HepG2 (cell line): Measurements from ENCODE around the gene ZNRF3. TPM values are rescaled to one million over a fixed set of nuclear protein-coding genes. Genes with fewer than 3 reads are reported as not detected.
A peak's percentile ranks its signal among the peaks of the same experiment; 100 is the strongest.

Experiments
- ATF1 ChIP-seq: IDR thresholded peaks from 2 replicates; pipeline ENCODE4 v1.6.1; 2016; ENCODE audit warnings: mild to moderate bottlenecking, control low read depth
- CC2D1A ChIP-seq: sonication (generic); formaldehyde crosslinking; IDR thresholded peaks from 2 replicates; pipeline ENCODE4 v1.8.1; 2023; ENCODE audit warnings: mild to moderate bottlenecking, missing genetic modification reagents
- FOXJ3 ChIP-seq: sonication (generic); formaldehyde crosslinking; IDR thresholded peaks from 2 replicates; pipeline ENCODE4 v1.4.0; 2020; ENCODE audit warnings: missing genetic modification reagents, mild to moderate bottlenecking, borderline replicate concordance
- GFI1 ChIP-seq: sonication (generic); formaldehyde crosslinking; IDR thresholded peaks from 2 replicates; pipeline ENCODE4 v1.5.0; 2020; ENCODE audit warnings: missing genetic modification reagents, mild to moderate bottlenecking, borderline replicate concordance
- HNF1A ChIP-seq, 2 experiments: sonication (generic) in 1 of 2; formaldehyde crosslinking in 1 of 2; IDR thresholded peaks; 2 replicates each; pipeline versions ENCODE4 v1.4.0 to v1.6.1; 2016 to 2020; ENCODE audit warnings: borderline replicate concordance in 1 of 2, low read depth in 1 of 2, mild to moderate bottlenecking in 1 of 2, missing genetic modification reagents in 1 of 2
- IKZF5 ChIP-seq: IDR thresholded peaks from 2 replicates; pipeline ENCODE4 v1.6.1; 2018; ENCODE audit warnings: missing genetic modification reagents, mild to moderate bottlenecking, missing compliant biosample characterization
- MATR3 ChIP-seq: sonication (generic); formaldehyde crosslinking; IDR thresholded peaks from 2 replicates; pipeline ENCODE4 v1.4.0; 2020; ENCODE audit warnings: missing genetic modification reagents
- MYC ChIP-seq: sonication (generic); formaldehyde crosslinking; IDR thresholded peaks from 2 replicates; pipeline ENCODE4 v1.9.0; 2021; ENCODE audit warnings: missing genetic modification reagents, borderline replicate concordance
- PLRG1 ChIP-seq: fragments of 450-650 bp; conservative IDR thresholded peaks from 2 replicates; pipeline ENCODE4 v1.6.1; 2016
- POGK ChIP-seq: sonication (generic); formaldehyde crosslinking; conservative IDR thresholded peaks from 2 replicates; pipeline ENCODE4 v1.8.0; 2022; ENCODE audit warnings: mild to moderate bottlenecking, moderate library complexity, missing genetic modification reagents
- RORA ChIP-seq: sonication (generic); formaldehyde crosslinking; IDR thresholded peaks from 2 replicates; pipeline ENCODE4 v1.5.0; 2020; ENCODE audit warnings: mild to moderate bottlenecking, missing genetic modification reagents, moderate library complexity
- STAG1 ChIP-seq: sonication (generic); formaldehyde crosslinking; IDR thresholded peaks from 2 replicates; pipeline ENCODE4 v1.4.0; 2020; ENCODE audit warnings: missing genetic modification reagents
- STAT5B ChIP-seq: sonication (generic); formaldehyde crosslinking; IDR thresholded peaks from 2 replicates; pipeline ENCODE4 v1.4.0; 2020; ENCODE audit warnings: missing genetic modification reagents
- ZFY ChIP-seq: sonication (generic); formaldehyde crosslinking; IDR thresholded peaks from 2 replicates; pipeline ENCODE4 v1.4.0; 2020; ENCODE audit warnings: missing genetic modification reagents
- ZNF343 ChIP-seq: sonication (generic); formaldehyde crosslinking; IDR thresholded peaks from 2 replicates; pipeline ENCODE4 v1.4.0; 2020; ENCODE audit warnings: mild to moderate bottlenecking, missing genetic modification reagents
- ZNF354B ChIP-seq: sonication (generic); formaldehyde crosslinking; IDR thresholded peaks from 2 replicates; pipeline ENCODE4 v1.8.0; 2022; ENCODE audit warnings: mild to moderate bottlenecking, missing genetic modification reagents
- ZNF451 ChIP-seq: sonication (generic); formaldehyde crosslinking; IDR thresholded peaks from 2 replicates; pipeline ENCODE4 v1.5.0; 2020; ENCODE audit warnings: mild to moderate bottlenecking, missing genetic modification reagents
- ZNF709 ChIP-seq: sonication (generic); formaldehyde crosslinking; IDR thresholded peaks from 2 replicates; pipeline ENCODE4 v1.5.0; 2020; ENCODE audit warnings: mild to moderate bottlenecking, missing genetic modification reagents
- ZNF772 ChIP-seq: sonication (generic); formaldehyde crosslinking; IDR thresholded peaks from 2 replicates; pipeline ENCODE4 v1.5.0; 2020; ENCODE audit warnings: mild to moderate bottlenecking, missing genetic modification reagents
- ZNF781 ChIP-seq: sonication (generic); formaldehyde crosslinking; IDR thresholded peaks from 2 replicates; pipeline ENCODE4 v1.5.1; 2020; ENCODE audit warnings: borderline replicate concordance, mild to moderate bottlenecking, missing genetic modification reagents; ENCODE audit errors: not compliant biosample characterization
- polyA plus RNA-seq, 8 experiments: library from polyadenylated mRNA; depleted of rRNA in 3 of 8; stranded (reverse) in 7 of 8; unstranded in 1 of 8; fragments of >200 nt; fragmentation: Illumina TruSeq in 4 of 8; extraction: Trizol in 4 of 8; gene quantifications; 2 replicates each; pipeline versions ENCODE4 v1.2.1 to v1.2.3, GENCODE V29; 2011 to 2016; ENCODE audit warnings: low read depth in 4 of 8, missing spikeins in 1 of 8, mixed read lengths in 1 of 8; ENCODE audit not compliant: insufficient read depth in 1 of 8
- total RNA-seq, 5 experiments: library from RNA; depleted of rRNA; stranded (reverse); fragments of >200 nt; fragmentation: Illumina TruSeq; extraction: Trizol; gene quantifications; 2 replicates each; pipeline ENCODE4 v1.2.3, GENCODE V29; 2016; ENCODE audit warnings: low read depth in 1 of 5
- TF ChIP-seq, protein P1 (sequence below): IDR thresholded peaks from 2 replicates; pipeline ENCODE4 v1.6.1; 2016; ENCODE audit warnings: mild to moderate bottlenecking, missing biosample characterization, missing genetic modification reagents
- TF ChIP-seq, protein P2 (sequence below): sonication (generic); formaldehyde crosslinking; IDR thresholded peaks from 2 replicates; pipeline ENCODE4 v1.8.0; 2022; ENCODE audit warnings: mild to moderate bottlenecking, missing genetic modification reagents, moderate library complexity

The ZNRF3 gene
- total and polyA plus RNA-seq, 2 of the 13 experiments (the other 11 are each of a cell fraction or from before 2014, with no cell fraction given): 20.3 to 36.7 TPM

DNA sequence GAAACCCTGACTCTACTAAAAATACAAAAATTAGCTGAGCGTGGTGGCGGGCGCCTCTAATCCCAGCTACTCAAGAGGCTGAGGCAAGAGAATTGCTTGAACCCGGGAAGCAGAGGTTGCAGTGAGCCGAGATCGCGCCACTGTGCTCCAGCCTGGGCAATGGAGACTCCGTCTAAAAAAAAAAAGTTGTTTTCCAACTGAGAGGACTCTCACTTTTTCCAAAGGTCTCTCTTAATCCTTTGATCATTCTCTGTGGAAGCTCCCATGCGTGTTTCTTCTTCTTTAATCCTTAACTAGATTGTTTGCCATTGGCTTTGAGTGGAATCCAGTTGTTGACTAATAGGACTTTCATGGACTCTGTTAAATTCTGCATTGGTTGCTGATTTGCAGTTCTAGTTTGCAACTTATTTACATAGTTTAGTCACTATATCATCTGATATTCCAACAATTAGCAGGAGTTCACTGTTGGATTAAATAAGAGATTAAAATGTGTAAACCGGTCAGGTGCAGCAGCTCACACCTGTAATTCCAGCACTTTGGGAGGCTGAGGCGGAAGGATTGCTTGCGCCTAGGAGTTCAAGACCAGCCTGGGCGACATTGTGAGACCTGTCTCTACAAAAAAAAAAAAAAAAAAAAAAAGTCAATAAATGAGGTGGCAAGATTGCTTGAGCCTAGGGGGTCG is 98.6 kb downstream of the ZNRF3 start (continued):
- TF ChIP-seq, protein P1, sequence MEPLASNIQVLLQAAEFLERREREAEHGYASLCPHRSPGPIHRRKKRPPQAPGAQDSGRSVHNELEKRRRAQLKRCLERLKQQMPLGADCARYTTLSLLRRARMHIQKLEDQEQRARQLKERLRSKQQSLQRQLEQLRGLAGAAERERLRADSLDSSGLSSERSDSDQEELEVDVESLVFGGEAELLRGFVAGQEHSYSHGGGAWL (CRISPR knock-in tag): no peak
- peak; percentile 92; the same call in 1 of the 2 replicates for TF ChIP-seq FOXJ3 (CRISPR knock-in tag)
- no peak for TF ChIP-seq ZNF709
- TF ChIP-seq MATR3 (CRISPR knock-in tag): no peak
- TF ChIP-seq, protein P2, sequence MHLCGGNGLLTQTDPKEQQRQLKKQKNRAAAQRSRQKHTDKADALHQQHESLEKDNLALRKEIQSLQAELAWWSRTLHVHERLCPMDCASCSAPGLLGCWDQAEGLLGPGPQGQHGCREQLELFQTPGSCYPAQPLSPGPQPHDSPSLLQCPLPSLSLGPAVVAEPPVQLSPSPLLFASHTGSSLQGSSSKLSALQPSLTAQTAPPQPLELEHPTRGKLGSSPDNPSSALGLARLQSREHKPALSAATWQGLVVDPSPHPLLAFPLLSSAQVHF (CRISPR knock-in tag): no peak
- no peak for TF ChIP-seq STAG1
- no peak for TF ChIP-seq ZNF781 (CRISPR knock-in tag)
- no peak for TF ChIP-seq ZNF343
- no peak for TF ChIP-seq MYC (CRISPR knock-in tag)
- TF ChIP-seq RORA (CRISPR knock-in tag): peak; percentile 28; the same call in 1 of the 2 replicates
- TF ChIP-seq POGK (CRISPR knock-in tag): no peak
- no peak for TF ChIP-seq ZNF451 (CRISPR knock-in tag)
- no peak for TF ChIP-seq STAT5B
- TF ChIP-seq IKZF5: peak; percentile 62; the same call in 1 of the 2 replicates
- no peak; the same call in 1 of the 2 replicates for TF ChIP-seq ZNF772 (CRISPR knock-in tag)
- no peak for TF ChIP-seq PLRG1
- TF ChIP-seq HNF1A (IDR thresholded peaks at IDR 0.05; ENCODE audit: low read depth): peak; percentile 87
- TF ChIP-seq HNF1A (CRISPR knock-in tag; IDR thresholded peaks at IDR 0.05; ENCODE audit: borderline replicate concordance): peak; percentile 93; the same call in 1 of the 2 replicates
- TF ChIP-seq GFI1 (CRISPR knock-in tag): peak; percentile 82
- TF ChIP-seq ZFY (CRISPR knock-in tag): no peak
- TF ChIP-seq CC2D1A: no peak
- TF ChIP-seq ZNF354B (CRISPR knock-in tag): no peak
- TF ChIP-seq ATF1: no peak
